HepG2 (cell line): Measurements from ENCODE around the gene NNMT. TPM values are rescaled to one million over a fixed set of nuclear protein-coding genes. Genes with fewer than 3 reads are reported as not detected.
A peak's percentile ranks its signal among the peaks of the same experiment; 100 is the strongest.

ENCODE experiments used
- ATAC-seq: fragments of 200-7000 bp; cut with Tn5 transposase; 3 replicates; pipeline ENCODE4 v1.9.1; 2020; ENCODE audit warnings: mild to moderate bottlenecking, moderate library complexity
- BruUV-seq: library from RNA; stranded (reverse); fragments of 400-500 nt; replicated peaks from 2 replicates; lab custom pipeline; 2021; lab: Mats Ljungman, UMichigan
- CTCF ChIA-PET: fragments of 300-600 bp; formaldehyde crosslinking; extraction: SDS; loops from one replicate; lab custom pipeline; 2021; ENCODE audit warnings: low total read pairs, inconsistent platforms, low intra/inter-chr PET ratio; lab: Yijun Ruan, JAX
- POLR2A ChIA-PET: fragments of 350-600 bp; sonication (Branson Sonifier 250); formaldehyde crosslinking; loops from one replicate; lab custom pipeline; 2020; ENCODE audit warnings: antibody characterized with exemption, inconsistent platforms; lab: Yijun Ruan, JAX
- DNase-seq: peaks from one replicate; pipeline ENCODE4 v3.0.0-alpha.2; 2015; ENCODE audit warnings: low spot score
- FAIRE-seq: peaks from 3 replicates; lab custom pipeline; 2011; peaks lifted over from hg19 to GRCh38; lab: Jason Lieb, UNC
- H2AFZ ChIP-seq: one replicate; pipeline ENCODE4 v1.6.1; 2011; ENCODE audit warnings: low read length, inconsistent platforms
- H3K27ac ChIP-seq: fragments of 300-600 bp; 3 replicates; pipeline ENCODE4 v1.8.0; 2011; ENCODE audit warnings: mixed run types, mild to moderate bottlenecking, mixed read lengths, low read length, inconsistent platforms; ENCODE audit not compliant: insufficient read depth; ENCODE audit errors: extremely low read length
- H3K27me3 ChIP-seq, 2 experiments: fragments of 200-600 bp in 1 of 2; 2 replicates in 1 of 2; 3 replicates in 1 of 2; pipeline versions ENCODE4 v1.6.0 to v1.8.0; 2011; ENCODE audit warnings: low read length in 2 of 2, mild to moderate bottlenecking in 2 of 2, moderate library complexity in 2 of 2, inconsistent platforms in 1 of 2; ENCODE audit not compliant: insufficient read depth in 2 of 2, control insufficient read depth in 1 of 2
- H3K36me3 ChIP-seq, 2 experiments: fragments of 200-600 bp in 1 of 2; replicated peaks in 1 of 2; 2 replicates in 1 of 2; 3 replicates in 1 of 2; pipeline versions ENCODE4 v1.5.1 to v1.8.0; 2011; ENCODE audit warnings: low read length in 2 of 2, inconsistent platforms in 1 of 2; ENCODE audit not compliant: insufficient read depth in 2 of 2, control insufficient read depth in 1 of 2
- H3K4me1 ChIP-seq: 2 replicates; pipeline ENCODE4 v1.5.1; 2012; ENCODE audit warnings: low read length, inconsistent platforms; ENCODE audit not compliant: insufficient read depth
- H3K4me2 ChIP-seq: 2 replicates; pipeline ENCODE4 v1.6.0; 2011; ENCODE audit warnings: low read depth, low read length, inconsistent platforms
- H3K4me3 ChIP-seq, 3 experiments: fragments of 200-600 bp in 1 of 3; sonication (generic), shearing (Covaris generic) in 1 of 3; replicated peaks in 1 of 3; 2 replicates each; pipeline ENCODE4 v1.5.1; 2011 to 2016; ENCODE audit warnings: low read length in 3 of 3, inconsistent platforms in 2 of 3, low read depth in 2 of 3, mild to moderate bottlenecking in 2 of 3, control low read depth in 1 of 3, mixed read lengths in 1 of 3; ENCODE audit not compliant: insufficient read depth in 1 of 3
- H3K79me2 ChIP-seq: one replicate; pipeline ENCODE4 v1.6.1; 2011; ENCODE audit warnings: low read length, inconsistent platforms; ENCODE audit not compliant: insufficient read depth
- H3K9ac ChIP-seq: 2 replicates; pipeline ENCODE4 v1.6.0; 2011; ENCODE audit warnings: mild to moderate bottlenecking, low read depth, low read length, inconsistent platforms; ENCODE audit not compliant: insufficient read depth
- H3K9me3 ChIP-seq: 2 replicates; pipeline ENCODE4 v1.5.1; 2012; ENCODE audit warnings: mild to moderate bottlenecking, low read length
- H4K20me1 ChIP-seq: 2 replicates; pipeline ENCODE4 v1.6.0; 2011; ENCODE audit warnings: inconsistent platforms, mild to moderate bottlenecking, low read length, moderate library complexity; ENCODE audit not compliant: insufficient read depth
- ARID5B ChIP-seq: IDR thresholded peaks from 2 replicates; pipeline ENCODE4 v1.4.0; 2020; ENCODE audit warnings: mild to moderate bottlenecking, missing genetic modification reagents
- CBFB ChIP-seq: sonication (generic); formaldehyde crosslinking; IDR thresholded peaks from 2 replicates; pipeline ENCODE4 v1.4.0; 2020; ENCODE audit warnings: missing genetic modification reagents
- GABPA ChIP-seq, 2 experiments: IDR thresholded peaks; 2 replicates each; pipeline ENCODE4 v1.6.1; 2011 to 2016; ENCODE audit warnings: low read depth in 2 of 2, low read length in 1 of 2, missing biosample characterization in 1 of 2, missing genetic modification characterization in 1 of 2
- GABPB1 ChIP-seq: IDR thresholded peaks from 2 replicates; pipeline ENCODE4 v1.6.1; 2016; ENCODE audit warnings: mild to moderate bottlenecking, missing genetic modification reagents, moderate library complexity, missing compliant biosample characterization
- MXD3 ChIP-seq: IDR thresholded peaks from 2 replicates; pipeline ENCODE4 v1.6.1; 2016; ENCODE audit warnings: mild to moderate bottlenecking, missing biosample characterization, missing genetic modification reagents
- ONECUT2 ChIP-seq: sonication (generic); formaldehyde crosslinking; IDR thresholded peaks from 2 replicates; pipeline ENCODE4 v1.4.0; 2020; ENCODE audit warnings: missing genetic modification reagents
- SALL1 ChIP-seq: sonication (generic); formaldehyde crosslinking; IDR thresholded peaks from 2 replicates; pipeline ENCODE4 v1.8.0; 2022; ENCODE audit warnings: mild to moderate bottlenecking, missing genetic modification reagents
- SAP130 ChIP-seq: IDR thresholded peaks from 2 replicates; pipeline ENCODE4 v1.6.1; 2016; ENCODE audit warnings: low read depth
- SNAPC4 ChIP-seq: sonication (generic); formaldehyde crosslinking; IDR thresholded peaks from 2 replicates; pipeline ENCODE4 v1.4.0; 2020; ENCODE audit warnings: mild to moderate bottlenecking, missing genetic modification reagents
- SP140L ChIP-seq: sonication (generic); formaldehyde crosslinking; IDR thresholded peaks from 2 replicates; pipeline ENCODE4 v1.4.0; 2020; ENCODE audit warnings: missing genetic modification reagents, borderline replicate concordance
- TFDP2 ChIP-seq: sonication (generic); formaldehyde crosslinking; IDR thresholded peaks from 2 replicates; pipeline ENCODE4 v1.4.0; 2020; ENCODE audit warnings: missing genetic modification reagents
- ZNF496 ChIP-seq: sonication (generic); formaldehyde crosslinking; IDR thresholded peaks from 2 replicates; pipeline ENCODE4 v1.8.1; 2023; ENCODE audit warnings: mild to moderate bottlenecking, moderate library complexity, missing genetic modification reagents; ENCODE audit not compliant: insufficient replicate concordance
- WGBS: methylation state at CpG from one replicate; pipeline ENCODE4 v1.1.6; 2017; ENCODE audit warnings: low lambda C conversion rate; 5-methylcytosine and 5-hydroxymethylcytosine counted together
- in situ Hi-C: cut with HindIII; loops from 2 replicates; pipeline ENCODE4 v1.10.0; 2017; ENCODE audit warnings: low pct_unique_long_range_greater_than_20kb; ENCODE audit not compliant: extremely low pct_ligation_motif_present
- intact Hi-C: fragments of 100-400 bp; cut with micrococcal nuclease; formaldehyde crosslinking; loops from one replicate; pipeline ENCODE4 v1.10.0; 2022; ENCODE audit not compliant: unreplicated experiment
- polyA plus RNA-seq, 8 experiments: library from polyadenylated mRNA; depleted of rRNA in 3 of 8; stranded (reverse) in 7 of 8; unstranded in 1 of 8; fragments of >200 nt; fragmentation: Illumina TruSeq in 4 of 8; extraction: Trizol in 4 of 8; gene quantifications; 2 replicates each; pipeline versions ENCODE4 v1.2.1 to v1.2.3, GENCODE V29; 2011 to 2016; ENCODE audit warnings: low read depth in 4 of 8, missing spikeins in 1 of 8, mixed read lengths in 1 of 8; ENCODE audit not compliant: insufficient read depth in 1 of 8
- total RNA-seq, 5 experiments: library from RNA; depleted of rRNA; stranded (reverse); fragments of >200 nt; fragmentation: Illumina TruSeq; extraction: Trizol; gene quantifications; 2 replicates each; pipeline ENCODE4 v1.2.3, GENCODE V29; 2016; ENCODE audit warnings: low read depth in 1 of 5

NNMT gene
- total and polyA plus RNA-seq, 2 of the 13 experiments (the other 11 are each of a cell fraction or from before 2014, with no cell fraction given) = 0.13 TPM; not detected in 1

- Histone ChIP-seq H4K20me1 (no peaks in the 10 kb centered on the region), H3K4me1 (peaks cover 34% of the 10 kb centered on the region), H3K36me3 (no peaks in the 10 kb centered on the region), H3K27me3 (peaks cover 3 to 53% of the 10 kb centered on the region in 2 experiments; a peak in 4 of 5 replicates), H3K4me3 (no peak overlapping the region), H3K9ac (no peak overlapping the region), H3K9me3 (no peaks in the 10 kb centered on the region), H3K4me2 (no peak overlapping the region; the same call in 1 of the 2 replicates), H3K79me2 (no peaks in the 10 kb centered on the region), H2AFZ (no peak overlapping the region), H3K27ac (no peak overlapping the region)
- no peak for FAIRE-seq
- peak; percentile 63; the same call in 2 of the 3 replicates for ATAC-seq
- CTCF ChIA-PET = no interaction called here
- 13% methylated on average over 9 of the region's 9 CpGs for WGBS
- in situ Hi-C loops (no loop called here), intact Hi-C loops (no loop called here)
- peak; percentile 23 for DNase-seq
- no TSS peak for BruUV-seq
- POLR2A ChIA-PET = no interaction called here
- TF ChIP-seq GABPA (IDR thresholded peaks at IDR 0.05; ENCODE audit: low read depth, low read length) (no peak), GABPA (CRISPR knock-in tag; IDR thresholded peaks at IDR 0.05; ENCODE audit: low read depth) (peak; percentile 31; the same call in 1 of the 2 replicates), SP140L (CRISPR knock-in tag) (no peak), SNAPC4 (CRISPR knock-in tag) (no peak), ZNF496 (CRISPR knock-in tag) (no peak), CBFB (CRISPR knock-in tag) (peak; percentile 70; the same call in 1 of the 2 replicates), SAP130 (CRISPR knock-in tag) (peak; percentile 36; the same call in 1 of the 2 replicates), TFDP2 (CRISPR knock-in tag) (peak; percentile 30; the same call in 1 of the 2 replicates), MXD3 (CRISPR knock-in tag) (no peak), GABPB1 (CRISPR knock-in tag) (peak; percentile 31; the same call in 1 of the 2 replicates), ARID5B (CRISPR knock-in tag) (0 out of 2 replicates have a peak, but pooled peaks have one; percentile 26), ONECUT2 (no peak), SALL1 (CRISPR knock-in tag) (0 out of 2 replicates have a peak, but pooled peaks have one; percentile 19)
These were observed 11.5 kb downstream of the NNMT start for GRCh38 chr11:114307524-114308203.
